Measurements from ENCODE around the gene ZNF512. TPM values are rescaled to one million over a fixed set of nuclear protein-coding genes. Genes with fewer than 3 reads are reported as not detected.

ZNF512 gene
- total RNA-seq, 1 donor from 2014 or later = 23.9 TPM

Other genes starting within 250 kb of the ZNF512 start
- 65.8 and 66.9 TPM in 2 replicates for gene GTF3C2, start 226.3 kb upstream of the ZNF512 start, total RNA-seq
- 43.4 and 44.8 TPM in 2 replicates for gene EIF2B4, start 212.7 kb upstream of the ZNF512 start, total RNA-seq
- gene SNX17, start 212.4 kb upstream of the ZNF512 start, total RNA-seq = 117 and 120 TPM in 2 replicates
- gene ZNF513, start 202.3 kb upstream of the ZNF512 start, total RNA-seq = 11.7 and 12.8 TPM in 2 replicates
- gene PPM1G, start 173.5 kb upstream of the ZNF512 start, total RNA-seq = 159 and 163 TPM in 2 replicates
- gene NRBP1, start 154.4 kb upstream of the ZNF512 start, total RNA-seq = 98.0 and 106 TPM in 2 replicates
- 6.2 and 7.5 TPM in 2 replicates for gene KRTCAP3, start 140.7 kb upstream of the ZNF512 start, total RNA-seq
- 16.4 and 18.8 TPM in 2 replicates for gene IFT172, start 93.3 kb upstream of the ZNF512 start, total RNA-seq
- 0.18 and 0.30 TPM in 2 replicates for gene FNDC4, start 87.8 kb upstream of the ZNF512 start, total RNA-seq
- gene GCKR, start 86.2 kb upstream of the ZNF512 start, total RNA-seq = not detected in 2 replicates
- gene CCDC121, start 46.0 kb downstream of the ZNF512 start, total RNA-seq = 0.57 and 0.73 TPM in 2 replicates
- gene GPN1, start 46.0 kb downstream of the ZNF512 start, total RNA-seq = 54.3 and 55.9 TPM in 2 replicates
- gene SUPT7L, start 80.6 kb downstream of the ZNF512 start, total RNA-seq = 32.5 and 37.0 TPM in 2 replicates
- 26.7 and 27.8 TPM in 2 replicates for gene SLC4A1AP, start 80.8 kb downstream of the ZNF512 start, total RNA-seq
- 57.7 and 58.9 TPM in 2 replicates for gene MRPL33, start 188.7 kb downstream of the ZNF512 start, total RNA-seq

Measured in activated T-helper 2 cell treated with anti-CD3 and anti-CD28 coated beads, Interferon-gamma antibody, Interleukin-2, Interleukin-4, amounts not matched to agents 10 μg/mL and 5 μg/mL and 100 μg/mL, durations not matched to agents 14 hours and 24 hours and 36 hours (primary cell).